DMS53 (cell line): ENCODE measurements around the gene KRTCAP2.
A peak's percentile ranks its signal among the peaks of the same experiment; 100 is the strongest.
"Not testable (repeated sequence)": the region's sequence is repeated elsewhere in the genome, so short reads cannot be mapped to it uniquely, and the experiment has no call there.

Experiments
- DNase-seq: peaks from one replicate; lab custom pipeline; 2025; lab: John Stamatoyannopoulos, UW

KRTCAP2 gene

GRCh38 chr1:155199792-155200191, 26.7 kb upstream of the KRTCAP2 start:
- no peak for DNase-seq

- no peak for DNase-seq
Measured at GRCh38 chr1:155198547-155198906, 25.4 kb upstream of the KRTCAP2 start.

- DNase-seq = no peak
Measured at GRCh38 chr1:155197901-155198546, 24.9 kb upstream of the KRTCAP2 start.

- DNase-seq = no peak
Measured at GRCh38 chr1:155196893-155197638, 24.0 kb upstream of the KRTCAP2 start.

GRCh38 chr1:155196103-155196892, 23.2 kb upstream of the KRTCAP2 start:
- DNase-seq = no peak

- DNase-seq = peak; percentile 62
Measured at GRCh38 chr1:155195201-155196102, 22.3 kb upstream of the KRTCAP2 start.

GRCh38 chr1:155193991-155194240, 20.8 kb upstream of the KRTCAP2 start:
- not testable (repeated sequence) for DNase-seq

- DNase-seq = peak; percentile 97
Measured at GRCh38 chr1:155193275-155193990, 20.3 kb upstream of the KRTCAP2 start.

- peak; percentile 93 for DNase-seq
Measured at GRCh38 chr1:155192346-155193274, 19.5 kb upstream of the KRTCAP2 start.

- peak; percentile 87 for DNase-seq
Measured at GRCh38 chr1:155191904-155192303, 18.8 kb upstream of the KRTCAP2 start.

- DNase-seq = not testable (repeated sequence)
Measured at GRCh38 chr1:155189926-155190325, 16.8 kb upstream of the KRTCAP2 start.

- no peak for DNase-seq
Measured at GRCh38 chr1:155188268-155188667, 15.2 kb upstream of the KRTCAP2 start.

- no peak for DNase-seq
Measured at GRCh38 chr1:155187456-155187891, 14.4 kb upstream of the KRTCAP2 start.

- DNase-seq = no peak
Measured at GRCh38 chr1:155186794-155187455, 13.8 kb upstream of the KRTCAP2 start.

- peak; percentile 84 for DNase-seq
Measured at GRCh38 chr1:155186067-155186793, 13.1 kb upstream of the KRTCAP2 start.

GRCh38 chr1:155185783-155186066, 12.6 kb upstream of the KRTCAP2 start:
- DNase-seq = no peak

GRCh38 chr1:155184835-155185782, 12.0 kb upstream of the KRTCAP2 start:
- DNase-seq = peak; percentile 89

- DNase-seq = no peak
Measured at GRCh38 chr1:155184351-155184811, 11.3 kb upstream of the KRTCAP2 start.
